GM12878 (cell line): ENCODE data around the gene NPB. TPM values are rescaled to one million over a fixed set of nuclear protein-coding genes. Genes with fewer than 3 reads are reported as not detected.
A peak's percentile ranks its signal among the peaks of the same experiment; 100 is the strongest.

Experiments
- BCL3 ChIP-seq: IDR thresholded peaks from 2 replicates; pipeline ENCODE4 v1.6.1; 2011; ENCODE audit warnings: borderline replicate concordance, low read depth, mild to moderate bottlenecking, moderate library complexity, low read length; ENCODE audit not compliant: insufficient read depth, poor library complexity, severe bottlenecking
- BHLHE40 ChIP-seq, 2 experiments: fragments of 450-650 bp in 1 of 2; IDR thresholded peaks; 2 replicates each; pipeline ENCODE4 v1.6.1; 2011 to 2017; ENCODE audit warnings: low read depth in 2 of 2, borderline replicate concordance in 1 of 2, improper control_type of control experiment in 1 of 2, low read length in 1 of 2, mild to moderate bottlenecking in 1 of 2
- CHD4 ChIP-seq: fragments of 200-600 bp; sonication (generic); IDR thresholded peaks from 2 replicates; pipeline ENCODE4 v1.6.1; 2016; ENCODE audit warnings: mild to moderate bottlenecking
- CREM ChIP-seq: IDR thresholded peaks from 2 replicates; pipeline ENCODE4 v1.6.1; 2014; ENCODE audit warnings: antibody characterized with exemption, low read depth
- HCFC1 ChIP-seq: fragments of 150-350 bp; IDR thresholded peaks from 2 replicates; pipeline ENCODE4 v1.6.1; 2014; ENCODE audit warnings: low read length
- HSF1 ChIP-seq: fragments of 150-350 bp; IDR thresholded peaks from 2 replicates; pipeline ENCODE4 v1.6.1; 2014; ENCODE audit warnings: mild to moderate bottlenecking, low read depth, low read length
- JUNB ChIP-seq: IDR thresholded peaks from 2 replicates; pipeline ENCODE4 v1.6.1; 2016; ENCODE audit warnings: antibody characterized with exemption, mild to moderate bottlenecking
- KDM1A ChIP-seq: fragments of 200-600 bp; sonication (generic); IDR thresholded peaks from 2 replicates; pipeline ENCODE4 v1.6.1; 2016; ENCODE audit warnings: borderline replicate concordance
- MEF2B ChIP-seq: fragments of 450-650 bp; IDR thresholded peaks from 2 replicates; pipeline ENCODE4 v1.6.1; 2018; ENCODE audit warnings: mild to moderate bottlenecking, moderate library complexity; ENCODE audit not compliant: partially characterized antibody, poor library complexity, severe bottlenecking
- NR2F1 ChIP-seq: fragments of 450-650 bp; conservative IDR thresholded peaks from 2 replicates; pipeline ENCODE4 v1.6.1; 2017; ENCODE audit warnings: mild to moderate bottlenecking
- PAX8 ChIP-seq: fragments of 450-650 bp; IDR thresholded peaks from 2 replicates; pipeline ENCODE4 v1.6.1; 2017; ENCODE audit warnings: mild to moderate bottlenecking, moderate library complexity
- RB1 ChIP-seq: fragments of 450-650 bp; formaldehyde crosslinking; IDR thresholded peaks from 2 replicates; pipeline ENCODE4 v1.6.1; 2017; ENCODE audit warnings: mild to moderate bottlenecking, borderline replicate concordance
- RELA ChIP-seq: fragments of 450-650 bp; IDR thresholded peaks from 2 replicates; pipeline ENCODE4 v1.8.0; 2014; ENCODE audit warnings: borderline replicate concordance; ENCODE audit not compliant: partially characterized antibody
- TAF1 ChIP-seq: IDR thresholded peaks from 2 replicates; pipeline ENCODE4 v1.6.1; 2011; ENCODE audit warnings: mild to moderate bottlenecking, low read depth, low read length, borderline replicate concordance
- ZBTB11 ChIP-seq: fragments of 450-650 bp; formaldehyde crosslinking; IDR thresholded peaks from 2 replicates; pipeline ENCODE4 v1.5.0; 2022; ENCODE audit warnings: mild to moderate bottlenecking, missing genetic modification characterization
- ZNF274 ChIP-seq: IDR thresholded peaks from one replicate; pipeline ENCODE4 v1.8.0; 2011; ENCODE audit not compliant: insufficient read length, insufficient read depth
- polyA plus RNA-seq, 11 experiments: library from polyadenylated mRNA; depleted of rRNA in 4 of 11; unstranded in 6 of 11; stranded (reverse) in 5 of 11; fragments of >200 nt; fragmentation: Nextera tagmentation in 4 of 11; fragmentation: Illumina TruSeq in 1 of 11; extraction: Ambion mirVana in 4 of 11; extraction: Trizol in 1 of 11; gene quantifications; 1 replicate in 1 of 11; 2 replicates in 10 of 11; pipeline versions ENCODE4 v1.2.1 to v1.2.3, GENCODE V29; 2011 to 2016; ENCODE audit warnings: inconsistent platforms in 2 of 11, missing spikeins in 2 of 11, low read depth in 1 of 11
- total RNA-seq, 4 experiments: library from RNA; depleted of rRNA in 3 of 4; stranded (reverse); fragments of >200 nt in 3 of 4; fragmentation: Illumina TruSeq in 1 of 4; extraction: Trizol in 1 of 4; gene quantifications; 2 replicates each; pipeline versions ENCODE4 v1.2.1 to v1.2.3, GENCODE V29; 2013 to 2021
- TF ChIP-seq, protein P1 (sequence below): fragments of 450-650 bp; IDR thresholded peaks from 2 replicates; pipeline ENCODE4 v1.6.1; 2017; ENCODE audit warnings: antibody characterized with exemption, mild to moderate bottlenecking, moderate library complexity
- TF ChIP-seq, protein P2 (sequence below): fragments of 450-650 bp; IDR thresholded peaks from 2 replicates; pipeline ENCODE4 v1.6.1; 2017; ENCODE audit warnings: mild to moderate bottlenecking

Gene NPB
- total and polyA plus RNA-seq, 10 of the 15 experiments (the other 5 are each of a cell fraction or from before 2014, with no cell fraction given): 0.03 to 0.40 (median 0.15) TPM; not detected in 2

DNA sequence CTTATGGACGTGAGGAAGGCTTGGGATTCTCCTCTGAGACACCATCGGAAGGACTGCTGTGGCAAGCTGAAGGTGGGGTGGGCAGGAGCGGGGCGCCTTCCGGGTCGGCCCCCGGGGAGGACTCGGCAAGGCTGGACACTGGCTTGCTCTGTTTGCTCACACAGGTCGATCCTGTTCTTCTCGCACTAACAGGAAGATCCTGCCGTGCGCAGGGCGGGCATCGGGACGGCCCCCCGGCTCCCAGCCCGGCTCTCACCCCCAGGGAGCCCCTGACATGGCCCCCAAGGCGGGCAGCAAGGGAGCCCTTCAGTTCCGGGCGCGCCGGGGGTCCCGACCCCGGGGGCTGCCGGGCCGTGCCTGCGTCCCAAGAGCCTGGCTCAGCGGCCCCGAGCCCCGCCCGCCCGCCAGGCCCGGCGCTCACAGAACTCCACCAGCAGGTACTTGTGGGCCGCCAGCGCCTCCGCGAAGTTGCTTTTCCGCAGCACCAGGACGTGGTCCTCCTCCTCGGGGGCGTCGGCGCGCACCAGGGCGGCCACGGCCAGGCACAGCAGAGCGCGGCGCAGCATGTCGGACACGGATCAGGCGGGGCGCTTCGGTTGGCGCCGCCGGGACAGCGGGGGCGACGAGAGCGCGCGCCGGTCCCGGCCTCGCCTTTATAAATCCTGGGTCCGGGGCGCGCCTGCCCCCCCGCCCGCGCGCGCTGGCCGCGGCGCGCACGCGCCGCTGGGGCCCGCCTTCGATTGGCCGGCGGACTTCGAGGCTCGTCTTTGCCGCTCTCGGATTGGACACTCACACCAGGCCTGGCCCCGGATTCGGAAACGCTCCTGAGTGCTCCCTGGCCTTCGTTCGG lies 41.9 kb upstream of the NPB start, which contains the start of gene P4HB (continued):
- TF ChIP-seq BHLHE40 (IDR thresholded peaks at IDR 0.05; ENCODE audit: borderline replicate concordance in 1 of 2, low read depth in 2 of 2, low read length in 1 of 2) (peak in 1 of 2 experiments; percentile 4; a peak in 1 of 4 replicates), ZBTB11 (no peak), CREM (no peak), HSF1 (no peak), CHD4 (no peak), JUNB (no peak), TAF1 (peak; percentile 70; the same call in 1 of the 2 replicates), NR2F1 (peak; percentile 50), KDM1A (no peak), PAX8 (no peak), ZNF274 (no peak), HCFC1 (no peak), BCL3 (no peak), RELA (peak; percentile 33), RB1 (peak; percentile 91; the same call in 1 of the 2 replicates), MEF2B (no peak)
- TF ChIP-seq, protein P1, sequence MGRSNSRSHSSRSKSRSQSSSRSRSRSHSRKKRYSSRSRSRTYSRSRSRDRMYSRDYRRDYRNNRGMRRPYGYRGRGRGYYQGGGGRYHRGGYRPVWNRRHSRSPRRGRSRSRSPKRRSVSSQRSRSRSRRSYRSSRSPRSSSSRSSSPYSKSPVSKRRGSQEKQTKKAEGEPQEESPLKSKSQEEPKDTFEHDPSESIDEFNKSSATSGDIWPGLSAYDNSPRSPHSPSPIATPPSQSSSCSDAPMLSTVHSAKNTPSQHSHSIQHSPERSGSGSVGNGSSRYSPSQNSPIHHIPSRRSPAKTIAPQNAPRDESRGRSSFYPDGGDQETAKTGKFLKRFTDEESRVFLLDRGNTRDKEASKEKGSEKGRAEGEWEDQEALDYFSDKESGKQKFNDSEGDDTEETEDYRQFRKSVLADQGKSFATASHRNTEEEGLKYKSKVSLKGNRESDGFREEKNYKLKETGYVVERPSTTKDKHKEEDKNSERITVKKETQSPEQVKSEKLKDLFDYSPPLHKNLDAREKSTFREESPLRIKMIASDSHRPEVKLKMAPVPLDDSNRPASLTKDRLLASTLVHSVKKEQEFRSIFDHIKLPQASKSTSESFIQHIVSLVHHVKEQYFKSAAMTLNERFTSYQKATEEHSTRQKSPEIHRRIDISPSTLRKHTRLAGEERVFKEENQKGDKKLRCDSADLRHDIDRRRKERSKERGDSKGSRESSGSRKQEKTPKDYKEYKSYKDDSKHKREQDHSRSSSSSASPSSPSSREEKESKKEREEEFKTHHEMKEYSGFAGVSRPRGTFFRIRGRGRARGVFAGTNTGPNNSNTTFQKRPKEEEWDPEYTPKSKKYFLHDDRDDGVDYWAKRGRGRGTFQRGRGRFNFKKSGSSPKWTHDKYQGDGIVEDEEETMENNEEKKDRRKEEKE: 0 out of 2 replicates have a peak, but pooled peaks have one; percentile 33
- TF ChIP-seq, protein P2, sequence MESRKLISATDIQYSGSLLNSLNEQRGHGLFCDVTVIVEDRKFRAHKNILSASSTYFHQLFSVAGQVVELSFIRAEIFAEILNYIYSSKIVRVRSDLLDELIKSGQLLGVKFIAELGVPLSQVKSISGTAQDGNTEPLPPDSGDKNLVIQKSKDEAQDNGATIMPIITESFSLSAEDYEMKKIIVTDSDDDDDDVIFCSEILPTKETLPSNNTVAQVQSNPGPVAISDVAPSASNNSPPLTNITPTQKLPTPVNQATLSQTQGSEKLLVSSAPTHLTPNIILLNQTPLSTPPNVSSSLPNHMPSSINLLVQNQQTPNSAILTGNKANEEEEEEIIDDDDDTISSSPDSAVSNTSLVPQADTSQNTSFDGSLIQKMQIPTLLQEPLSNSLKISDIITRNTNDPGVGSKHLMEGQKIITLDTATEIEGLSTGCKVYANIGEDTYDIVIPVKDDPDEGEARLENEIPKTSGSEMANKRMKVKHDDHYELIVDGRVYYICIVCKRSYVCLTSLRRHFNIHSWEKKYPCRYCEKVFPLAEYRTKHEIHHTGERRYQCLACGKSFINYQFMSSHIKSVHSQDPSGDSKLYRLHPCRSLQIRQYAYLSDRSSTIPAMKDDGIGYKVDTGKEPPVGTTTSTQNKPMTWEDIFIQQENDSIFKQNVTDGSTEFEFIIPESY: no peak
